ENCODE data around the gene ALG5.

The ALG5 gene

DNA sequence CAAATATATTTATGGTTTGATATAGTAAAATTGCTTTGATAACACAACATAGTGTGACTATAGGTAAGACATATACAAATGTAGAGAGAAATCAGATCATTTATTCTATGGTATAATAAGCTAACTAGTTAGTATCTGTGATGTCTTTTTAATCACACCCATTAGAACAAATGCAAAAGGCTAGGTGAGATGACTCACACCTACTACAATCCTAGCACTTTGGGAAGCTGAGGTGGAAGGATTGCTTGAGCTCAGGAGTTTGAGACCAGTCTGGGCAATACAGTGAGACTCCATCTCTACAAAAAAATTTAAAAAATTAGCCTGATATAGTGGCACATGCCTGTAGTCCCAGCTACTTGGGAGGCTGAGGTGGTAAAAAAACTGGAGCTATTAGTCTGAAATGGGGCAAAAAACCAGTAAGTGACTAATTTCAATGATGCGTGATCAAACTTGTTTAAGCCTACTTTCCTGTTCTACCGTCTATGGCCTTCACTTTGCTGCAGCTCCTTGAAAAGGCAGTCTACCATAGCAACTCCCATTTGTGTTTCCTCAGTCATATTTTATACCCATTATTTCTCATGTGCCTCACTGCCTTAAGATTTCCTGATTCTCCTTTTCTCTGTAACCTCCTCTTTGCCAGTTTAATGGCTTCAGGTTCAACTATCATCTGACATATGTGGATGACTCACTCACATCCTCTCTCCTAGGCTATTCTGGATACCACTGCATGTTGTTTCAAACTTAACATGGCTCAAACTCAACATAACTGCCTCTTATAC, 12.5 kb downstream of the ALG5 start:
- peak; percentile 30 for DNase-seq (ENCODE audit: low read depth)
- TF ChIP-seq, protein P1, sequence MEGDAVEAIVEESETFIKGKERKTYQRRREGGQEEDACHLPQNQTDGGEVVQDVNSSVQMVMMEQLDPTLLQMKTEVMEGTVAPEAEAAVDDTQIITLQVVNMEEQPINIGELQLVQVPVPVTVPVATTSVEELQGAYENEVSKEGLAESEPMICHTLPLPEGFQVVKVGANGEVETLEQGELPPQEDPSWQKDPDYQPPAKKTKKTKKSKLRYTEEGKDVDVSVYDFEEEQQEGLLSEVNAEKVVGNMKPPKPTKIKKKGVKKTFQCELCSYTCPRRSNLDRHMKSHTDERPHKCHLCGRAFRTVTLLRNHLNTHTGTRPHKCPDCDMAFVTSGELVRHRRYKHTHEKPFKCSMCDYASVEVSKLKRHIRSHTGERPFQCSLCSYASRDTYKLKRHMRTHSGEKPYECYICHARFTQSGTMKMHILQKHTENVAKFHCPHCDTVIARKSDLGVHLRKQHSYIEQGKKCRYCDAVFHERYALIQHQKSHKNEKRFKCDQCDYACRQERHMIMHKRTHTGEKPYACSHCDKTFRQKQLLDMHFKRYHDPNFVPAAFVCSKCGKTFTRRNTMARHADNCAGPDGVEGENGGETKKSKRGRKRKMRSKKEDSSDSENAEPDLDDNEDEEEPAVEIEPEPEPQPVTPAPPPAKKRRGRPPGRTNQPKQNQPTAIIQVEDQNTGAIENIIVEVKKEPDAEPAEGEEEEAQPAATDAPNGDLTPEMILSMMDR (IDR thresholded peaks at IDR 0.05; ENCODE audit: low read length, missing control alignments), result no peak
- H3K4me3 ChIP-seq (replicated peaks; ENCODE audit: low read depth, low read length), result no peak overlapping the region

DNA sequence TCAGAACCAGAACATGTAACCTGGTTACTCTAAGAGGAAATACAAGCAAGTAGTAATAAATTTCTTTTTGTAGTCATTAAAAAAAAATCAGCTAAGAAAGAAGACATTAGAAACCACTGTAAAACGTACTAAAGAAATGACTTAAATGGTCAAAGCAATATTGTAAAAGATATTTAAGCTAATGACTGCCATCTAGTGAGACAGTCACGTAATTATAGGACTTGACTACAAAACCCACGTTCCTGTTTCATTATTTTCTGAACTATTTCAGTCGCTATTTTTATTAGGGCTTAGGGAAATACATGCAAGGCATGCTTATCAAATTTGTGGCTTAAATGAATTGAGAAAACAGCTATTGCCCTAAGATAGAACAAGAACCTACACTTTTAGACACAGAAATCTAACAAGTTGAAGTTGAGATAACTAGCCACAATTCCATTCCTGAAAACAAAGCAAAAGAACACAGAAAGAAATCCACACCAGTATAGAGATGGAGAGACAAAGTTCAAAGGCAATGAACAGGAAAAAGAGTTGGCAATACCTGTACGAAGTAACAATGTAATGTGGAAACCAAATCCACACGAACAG, 17.9 kb downstream of the ALG5 start:
- TF ChIP-seq, protein P1 (IDR thresholded peaks at IDR 0.05; ENCODE audit: low read length, missing control alignments), result peak; percentile 54
- DNase-seq (ENCODE audit: low read depth), result peak; percentile 83
- no peak overlapping the region for H3K4me3 ChIP-seq (replicated peaks; ENCODE audit: low read depth, low read length)

DNA sequence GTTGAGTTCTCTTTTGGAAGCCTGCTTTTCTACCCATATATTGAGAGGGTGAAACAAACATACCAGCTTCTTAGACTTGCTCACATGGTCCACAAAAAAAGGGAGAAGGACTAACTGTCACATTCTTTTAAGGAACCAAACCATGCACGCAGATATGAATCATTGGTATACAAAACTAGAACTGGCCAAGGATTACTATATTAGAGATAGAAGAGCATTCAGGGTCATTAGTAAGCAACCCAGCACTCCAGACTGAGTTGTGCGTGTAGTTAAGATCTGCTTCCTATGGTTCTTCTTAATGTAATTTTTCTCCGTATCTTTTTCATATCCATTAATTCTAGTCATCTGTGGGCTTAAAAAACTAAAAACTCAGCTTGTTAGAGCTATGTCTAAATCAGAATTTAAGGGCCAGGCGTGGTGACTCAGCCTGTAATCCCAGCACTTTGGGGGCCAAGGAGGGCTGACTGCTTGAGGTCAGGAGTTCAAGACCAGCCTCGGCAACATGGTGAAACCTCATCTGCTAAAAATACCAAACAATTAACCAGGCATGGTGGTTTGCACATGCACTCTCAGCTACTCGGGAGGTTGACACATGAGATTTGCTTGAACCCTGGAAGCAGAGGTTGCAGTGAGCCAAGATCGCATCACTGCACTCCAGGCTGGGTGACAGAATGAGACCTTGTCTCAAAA, 19.6 kb downstream of the ALG5 start:
- no peak overlapping the region for H3K4me3 ChIP-seq (replicated peaks; ENCODE audit: low read depth, low read length)
- TF ChIP-seq, protein P1 (IDR thresholded peaks at IDR 0.05; ENCODE audit: low read length, missing control alignments), result no peak
- DNase-seq (ENCODE audit: low read depth), result no peak

DNA sequence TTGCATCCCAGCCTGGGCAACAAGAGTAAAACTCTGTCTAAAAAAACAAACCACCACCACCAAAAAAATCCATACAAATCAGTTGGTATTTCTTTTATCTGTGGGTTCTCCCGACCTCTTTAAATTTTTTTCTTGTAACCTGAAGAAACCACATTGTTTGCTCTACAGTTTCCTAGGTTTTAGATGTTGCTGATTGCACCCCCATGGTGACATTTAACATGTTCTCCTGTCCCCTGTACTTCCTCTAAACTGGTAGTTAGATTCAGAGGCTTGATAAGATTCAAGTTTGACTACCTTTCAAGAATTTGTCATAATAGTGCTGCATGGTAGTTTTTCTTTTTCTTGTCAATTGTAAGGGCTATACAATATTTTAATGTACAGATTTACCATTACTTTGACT, 24.0 kb downstream of the ALG5 start:
- DNase-seq (ENCODE audit: low read depth), result no peak

DNA sequence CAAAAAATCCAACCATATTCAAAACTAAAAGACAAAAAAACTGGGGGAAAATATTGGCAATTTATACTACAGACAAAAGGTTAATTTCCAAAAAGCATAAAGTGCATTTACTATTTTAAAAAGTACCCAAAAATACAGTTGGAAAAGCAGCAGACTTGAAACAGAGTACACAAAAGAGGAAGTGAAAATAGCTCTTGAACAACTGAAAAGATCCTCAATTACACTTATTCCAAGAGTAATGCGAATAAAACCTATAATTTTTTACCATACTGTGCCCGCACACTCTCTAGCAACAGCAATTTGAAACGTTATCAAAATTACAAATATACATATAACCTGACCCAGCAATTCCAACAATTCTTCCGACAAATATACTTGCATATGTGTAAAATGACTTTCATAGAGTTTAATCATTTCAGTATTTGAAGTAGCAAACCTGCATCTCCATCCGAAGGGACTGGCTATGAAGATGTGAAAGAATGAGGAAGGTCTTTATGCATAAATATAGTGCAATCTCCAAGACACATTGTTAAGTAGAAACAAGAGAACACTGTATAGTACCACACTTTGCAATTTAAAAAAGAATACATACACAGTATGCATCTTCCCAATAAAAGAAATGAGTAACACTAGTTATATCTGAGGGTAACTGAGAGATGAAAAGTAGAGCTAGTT, 25.4 kb downstream of the ALG5 start:
- H3K4me3 ChIP-seq (replicated peaks; ENCODE audit: low read depth, low read length), result no peak overlapping the region
- TF ChIP-seq, protein P1 (IDR thresholded peaks at IDR 0.05; ENCODE audit: low read length, missing control alignments), result no peak
- DNase-seq (ENCODE audit: low read depth), result no peak

More for the DNA sequence above, 24.0 kb downstream of the ALG5 start:
- TF ChIP-seq, protein P1 (IDR thresholded peaks at IDR 0.05; ENCODE audit: low read length, missing control alignments), result no peak
- H3K4me3 ChIP-seq (replicated peaks; ENCODE audit: low read depth, low read length), result no peak overlapping the region

DNA sequence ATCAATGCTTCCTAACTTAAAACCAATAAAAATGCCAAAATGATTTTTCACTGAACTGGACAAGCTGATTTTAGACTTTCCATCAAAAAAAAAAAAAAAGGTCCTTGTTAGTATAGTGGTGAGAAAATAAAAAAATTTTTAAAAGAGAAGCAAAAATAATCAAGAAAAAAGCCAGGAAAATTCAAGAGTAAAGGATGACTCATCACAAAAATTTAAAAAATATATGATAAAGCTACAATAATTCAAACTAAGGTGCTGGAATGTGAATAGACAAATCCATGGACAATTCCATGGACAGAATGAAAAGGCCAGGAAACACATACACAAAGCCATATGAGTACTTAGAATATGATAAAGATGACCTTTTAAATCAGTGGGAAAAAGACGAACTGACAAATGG, 26.1 kb downstream of the ALG5 start:
- no peak for DNase-seq (ENCODE audit: low read depth)
- H3K4me3 ChIP-seq (replicated peaks; ENCODE audit: low read depth, low read length), result no peak overlapping the region
- TF ChIP-seq, protein P1 (IDR thresholded peaks at IDR 0.05; ENCODE audit: low read length, missing control alignments), result no peak
